Spleen (tissue), 11 donors: Measurements from ENCODE around the gene TMEM131. TPM values are rescaled to one million over a fixed set of nuclear protein-coding genes. Genes with fewer than 3 reads are reported as not detected.

Experiments
- DNase-seq: peaks from one replicate; pipeline ENCODE4 v3.0.0-alpha.2; 2020
- H3K27ac ChIP-seq, 8 donors: fragments of 200-600 bp; sonication (generic) in 7 of 8; 1 replicate in 4 of 8; 2 replicates in 4 of 8; pipeline versions ENCODE4 v1.5.0 to v1.8.0; 2016 to 2021; ENCODE audit warnings: inconsistent platforms in 4 of 8, mild to moderate bottlenecking in 4 of 8, moderate library complexity in 1 of 8
- H3K27me3 ChIP-seq, 7 donors: fragments of 200-600 bp; sonication (generic) in 6 of 7; replicated peaks in 1 of 7; 1 replicate in 4 of 7; 2 replicates in 3 of 7; pipeline versions ENCODE4 v1.5.0 to v1.8.0; 2016 to 2021; ENCODE audit warnings: inconsistent platforms in 3 of 7, mild to moderate bottlenecking in 1 of 7
- H3K36me3 ChIP-seq, 6 donors: fragments of 200-600 bp; sonication (generic) in 5 of 6; 1 replicate in 4 of 6; 2 replicates in 2 of 6; pipeline versions ENCODE4 v1.5.0 to v1.8.0; 2016 to 2021; ENCODE audit warnings: inconsistent platforms in 2 of 6
- H3K4me1 ChIP-seq, 6 donors: fragments of 200-600 bp; sonication (generic) in 5 of 6; 1 replicate in 3 of 6; 2 replicates in 3 of 6; pipeline versions ENCODE4 v1.5.0 to v1.8.0; 2016 to 2021; ENCODE audit warnings: inconsistent platforms in 3 of 6
- H3K4me3 ChIP-seq, 8 donors: fragments of 200-600 bp; sonication (generic) in 7 of 8; 1 replicate in 4 of 8; 2 replicates in 4 of 8; pipeline versions ENCODE4 v1.5.0 to v1.8.0; 2016 to 2021; ENCODE audit warnings: inconsistent platforms in 4 of 8, mild to moderate bottlenecking in 4 of 8, moderate library complexity in 2 of 8
- H3K9me3 ChIP-seq, 8 donors: fragments of 200-600 bp; sonication (generic) in 7 of 8; 1 replicate in 4 of 8; 2 replicates in 4 of 8; pipeline versions ENCODE4 v1.5.0 to v1.8.0; 2016 to 2021; ENCODE audit warnings: inconsistent platforms in 4 of 8
- POLR2A ChIP-seq, 3 donors: fragments of 450-650 bp; IDR thresholded peaks; one replicate each; pipeline ENCODE4 v1.5.1; 2017; ENCODE audit warnings: antibody characterized with exemption in 3 of 3, mild to moderate bottlenecking in 1 of 3
- POLR2AphosphoS5 ChIP-seq, 3 donors: sonication (generic); formaldehyde crosslinking; IDR thresholded peaks; one replicate each; pipeline ENCODE4 v1.5.1; 2017; ENCODE audit warnings: antibody characterized with exemption in 3 of 3
- WGBS, 5 donors: extraction: QIAGEN DNeasy Blood & Tissue Kit in 3 of 5; methylation state at CpG; one replicate each; pipeline versions ENCODE4 v1.1.5 to v1.1.7; 2013 to 2018; 5-methylcytosine and 5-hydroxymethylcytosine counted together
- intact Hi-C: fragments of 100-400 bp; cut with DNase I; formaldehyde crosslinking; loops from one replicate; pipeline ENCODE4 v1.15.0; 2023; ENCODE audit warnings: low total_unique reads
- polyA plus RNA-seq, 3 donors: library from polyadenylated mRNA; stranded (reverse); fragments of 200-250 nt; gene quantifications; one replicate each; pipeline ENCODE4 v1.2.1, GENCODE V29; 2013
- total RNA-seq, 7 donors: library from RNA; depleted of rRNA in 3 of 7; stranded (reverse); fragments of >200 nt in 3 of 7; fragmentation: NEBNext Ultra II Directional in 4 of 7; extraction: Animal tissue kit (Norgen Biotek cat#: 25700) in 4 of 7; gene quantifications; one replicate each; pipeline versions ENCODE4 v1.1.0 to v1.2.1, GENCODE V29; 2016 to 2021
- TF ChIP-seq, protein P1 (sequence below), 11 experiments: fragments of 200-600 bp in 7 of 11; fragments of 450-650 bp in 4 of 11; sonication (generic) in 4 of 11; IDR thresholded peaks in 8 of 11; conservative IDR thresholded peaks in 3 of 11; 1 replicate in 7 of 11; 2 replicates in 4 of 11; pipeline versions ENCODE4 v1.4.0 to v1.8.0; 2016 to 2021; ENCODE audit warnings: antibody characterized with exemption in 11 of 11, inconsistent platforms in 4 of 11, mild to moderate bottlenecking in 1 of 11
- donor health status: healthy with polysubstance abuse.
- donor health status: DM: no; HTN: no; CAD: no; lungs with moderate emphysema.
- donor health status: DM: no; HTN: no; CAD: no.
- donor health status: Bipolar disorder and iron deficiency.
- donor health status: healthy.
- donor health status: DM: no; HTN: no; CAD: no.
- donor health status: DM: yes; HTN: yes; CAD: no.

Gene TMEM131
- total and polyA plus RNA-seq, 10 donors: 9.2 to 74.0 (median 61.6) TPM

DNA sequence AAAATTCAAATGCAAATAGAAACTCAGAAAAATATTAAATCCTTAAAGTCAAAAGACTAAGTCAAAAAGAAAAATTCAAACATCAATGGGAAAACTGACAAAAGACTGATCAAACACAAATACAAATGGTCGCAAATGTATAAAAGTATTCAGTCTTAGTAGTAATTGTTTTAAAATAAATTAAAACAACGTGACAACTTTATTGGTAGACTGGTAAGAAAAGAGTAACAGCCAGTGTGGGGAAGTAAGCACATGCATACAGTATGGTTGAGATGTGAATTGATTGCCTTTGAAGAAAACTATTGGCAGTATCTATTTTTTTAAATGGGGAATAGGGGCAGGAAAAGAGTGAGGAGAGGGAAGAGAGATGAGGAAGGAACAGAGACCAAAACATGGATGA, 9.8 kb downstream of the TMEM131 start:
- H3K4me1 ChIP-seq: peaks cover 11 to 89% (median 41%) of the 10 kb centered on the region in 6 donors
- no peak for TF ChIP-seq POLR2A (IDR thresholded peaks at IDR 0.05)
- no peak for TF ChIP-seq POLR2AphosphoS5 (IDR thresholded peaks at IDR 0.05)
- TF ChIP-seq, protein P1, sequence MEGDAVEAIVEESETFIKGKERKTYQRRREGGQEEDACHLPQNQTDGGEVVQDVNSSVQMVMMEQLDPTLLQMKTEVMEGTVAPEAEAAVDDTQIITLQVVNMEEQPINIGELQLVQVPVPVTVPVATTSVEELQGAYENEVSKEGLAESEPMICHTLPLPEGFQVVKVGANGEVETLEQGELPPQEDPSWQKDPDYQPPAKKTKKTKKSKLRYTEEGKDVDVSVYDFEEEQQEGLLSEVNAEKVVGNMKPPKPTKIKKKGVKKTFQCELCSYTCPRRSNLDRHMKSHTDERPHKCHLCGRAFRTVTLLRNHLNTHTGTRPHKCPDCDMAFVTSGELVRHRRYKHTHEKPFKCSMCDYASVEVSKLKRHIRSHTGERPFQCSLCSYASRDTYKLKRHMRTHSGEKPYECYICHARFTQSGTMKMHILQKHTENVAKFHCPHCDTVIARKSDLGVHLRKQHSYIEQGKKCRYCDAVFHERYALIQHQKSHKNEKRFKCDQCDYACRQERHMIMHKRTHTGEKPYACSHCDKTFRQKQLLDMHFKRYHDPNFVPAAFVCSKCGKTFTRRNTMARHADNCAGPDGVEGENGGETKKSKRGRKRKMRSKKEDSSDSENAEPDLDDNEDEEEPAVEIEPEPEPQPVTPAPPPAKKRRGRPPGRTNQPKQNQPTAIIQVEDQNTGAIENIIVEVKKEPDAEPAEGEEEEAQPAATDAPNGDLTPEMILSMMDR (IDR thresholded peaks at IDR 0.05 in 8 of 11, conservative IDR thresholded peaks at IDR 0.05 in 3 of 11): no peak
- 96 to 99% (median 96%) methylated on average over 2 of the region's 2 CpGs for WGBS, 5 donors
- intact Hi-C loops: no loop called here
- H3K27ac ChIP-seq: no peak overlapping the region
- no peak overlapping the region for H3K4me3 ChIP-seq
- no peaks in the 10 kb centered on the region for H3K27me3 ChIP-seq
- H3K9me3 ChIP-seq: peaks cover 0 to 16% (median 14%) of the 10 kb centered on the region in 8 donors
- no peak for DNase-seq
- H3K36me3 ChIP-seq: peaks cover 0 to 11% (median 0%) of the 10 kb centered on the region in 6 donors

DNA sequence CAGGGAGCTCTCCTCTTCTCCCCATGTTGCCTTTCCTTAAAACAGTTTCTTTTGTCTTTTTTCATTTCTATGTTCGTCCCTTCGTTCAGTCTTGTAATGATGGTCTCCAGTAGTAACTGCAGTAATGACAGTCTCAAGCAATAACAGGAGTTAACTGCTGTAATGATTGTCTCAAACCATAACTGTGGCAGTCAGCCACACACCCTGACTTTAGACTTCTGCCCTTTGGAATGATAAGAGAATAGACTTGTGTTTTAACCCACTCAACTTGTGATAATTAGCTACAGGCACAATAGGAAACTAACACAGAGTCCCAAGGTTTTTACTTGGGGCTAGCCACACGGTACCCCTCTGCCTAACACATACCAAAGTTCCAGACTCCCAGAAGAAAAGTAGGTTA, 12.1 kb downstream of the TMEM131 start:
- whole genome bisulfite sequencing, 5 donors: 81 to 90% (median 84%) methylated on average over 3 of the region's 3 CpGs
- TF ChIP-seq, protein P1 (IDR thresholded peaks at IDR 0.05 in 8 of 11, conservative IDR thresholded peaks at IDR 0.05 in 3 of 11): no peak
- TF ChIP-seq POLR2AphosphoS5 (IDR thresholded peaks at IDR 0.05) (no peak), POLR2A (IDR thresholded peaks at IDR 0.05) (no peak)
- DNase-seq: no peak

DNA sequence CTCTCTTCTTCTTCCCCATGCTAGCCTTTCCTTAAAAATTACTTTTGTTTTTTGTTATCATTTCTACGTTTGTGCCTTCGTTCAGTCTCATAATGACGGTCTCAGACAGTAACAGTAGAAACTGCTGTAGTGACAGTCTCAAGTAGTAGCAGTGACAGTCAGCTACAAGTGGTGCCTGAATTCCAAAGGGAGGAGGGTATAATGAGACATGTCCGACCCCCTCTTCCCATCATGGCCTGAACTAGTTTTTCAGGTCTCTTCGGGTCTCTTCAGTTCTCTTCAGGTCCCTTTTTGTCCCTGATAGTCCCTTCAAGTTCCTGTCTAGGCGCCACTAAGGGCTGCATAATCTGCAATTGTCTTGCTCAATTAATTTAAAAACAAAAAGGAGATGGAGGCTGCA, 12.6 kb downstream of the TMEM131 start:
- intact Hi-C loops: no loop called here
- 78 to 92% (median 83%) methylated on average over 6 of the region's 6 CpGs for WGBS, 5 donors
- Histone ChIP-seq H3K9me3 (peaks cover 0 to 24% (median 20%) of the 10 kb centered on the region in 8 donors), H3K27me3 (no peaks in the 10 kb centered on the region), H3K27ac (no peak overlapping the region), H3K36me3 (peaks cover 0 to 23% (median 0%) of the 10 kb centered on the region in 6 donors), H3K4me1 (peaks cover 0 to 82% (median 19%) of the 10 kb centered on the region in 6 donors), H3K4me3 (no peak overlapping the region)
- TF ChIP-seq POLR2AphosphoS5 (IDR thresholded peaks at IDR 0.05): no peak
- TF ChIP-seq, protein P1 (IDR thresholded peaks at IDR 0.05 in 8 of 11, conservative IDR thresholded peaks at IDR 0.05 in 3 of 11): no peak
- TF ChIP-seq POLR2A (IDR thresholded peaks at IDR 0.05): no peak
- no peak for DNase-seq

More for the DNA sequence above, 12.1 kb downstream of the TMEM131 start:
- Histone ChIP-seq H3K9me3 (peaks cover 0 to 24% (median 22%) of the 10 kb centered on the region in 8 donors), H3K4me3 (no peak overlapping the region), H3K27me3 (no peaks in the 10 kb centered on the region), H3K36me3 (peaks cover 0 to 20% (median 0%) of the 10 kb centered on the region in 6 donors), H3K27ac (no peak overlapping the region), H3K4me1 (peaks cover 3 to 88% (median 23%) of the 10 kb centered on the region in 6 donors)
- intact Hi-C loops: no loop called here

DNA sequence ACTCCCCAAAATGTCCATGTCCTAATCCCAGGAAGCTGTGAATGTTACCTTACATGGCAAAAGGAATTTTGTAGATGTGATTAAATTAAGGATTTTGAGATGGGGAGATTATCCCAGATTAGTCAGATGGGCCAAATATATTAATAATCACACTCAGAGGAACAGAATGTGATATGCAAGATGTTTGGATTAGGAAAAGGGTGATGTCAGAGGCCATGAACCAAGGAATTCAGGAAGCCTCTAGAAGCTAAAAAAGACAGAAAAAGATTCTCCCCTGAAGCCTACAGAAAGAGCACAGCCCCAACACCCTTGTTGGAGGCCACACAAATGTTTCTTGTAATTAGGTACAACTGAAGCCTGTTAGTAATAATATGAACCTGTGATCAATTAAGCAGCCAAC, 13.1 kb downstream of the TMEM131 start:
- Histone ChIP-seq H3K4me3 (no peak overlapping the region), H3K36me3 (peaks cover 0 to 23% (median 0%) of the 10 kb centered on the region in 6 donors), H3K27me3 (no peaks in the 10 kb centered on the region), H3K27ac (no peak overlapping the region), H3K9me3 (peaks cover 0 to 19% (median 15%) of the 10 kb centered on the region in 8 donors), H3K4me1 (peaks cover 0 to 80% (median 19%) of the 10 kb centered on the region in 6 donors)
- intact Hi-C loops: no loop called here
- no peak for DNase-seq
- TF ChIP-seq POLR2AphosphoS5 (IDR thresholded peaks at IDR 0.05) (no peak), POLR2A (IDR thresholded peaks at IDR 0.05) (no peak)
- TF ChIP-seq, protein P1 (IDR thresholded peaks at IDR 0.05 in 8 of 11, conservative IDR thresholded peaks at IDR 0.05 in 3 of 11): no peak
